TTC549 (cell line): ENCODE data around the gene DAP.
"Not testable (repeated sequence)": the region's sequence is repeated elsewhere in the genome, so short reads cannot be mapped to it uniquely, and the experiment has no call there.

ENCODE experiments used
- FAIRE-seq: peaks from 2 replicates; lab custom pipeline; 2012; peaks lifted over from hg19 to GRCh38; lab: Jason Lieb, UNC

DAP gene

GRCh38 chr5:10734037-10734709, 26.9 kb downstream of the DAP start:
- FAIRE-seq: no peak

- no peak for FAIRE-seq
Observed at GRCh38 chr5:10733426-10733825, 27.6 kb downstream of the DAP start.

DNA sequence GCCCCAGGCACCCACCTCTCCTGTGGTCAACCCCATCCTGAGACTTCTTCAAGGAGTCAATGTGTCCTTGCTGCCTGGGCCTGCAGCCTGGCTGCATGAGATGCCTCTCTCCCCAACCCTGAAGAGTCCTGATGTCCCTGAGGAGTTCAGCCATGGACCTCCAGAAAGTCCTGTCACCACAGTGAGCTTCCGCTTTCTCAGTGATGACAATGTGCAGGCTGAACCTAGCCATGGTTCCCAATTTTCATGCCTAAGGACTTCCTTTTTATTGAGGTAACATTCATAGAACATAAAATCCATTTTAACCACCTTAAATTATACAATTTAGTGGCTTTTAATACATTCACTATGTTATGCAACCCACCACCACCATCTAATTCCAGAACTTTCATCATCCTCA, 29.1 kb downstream of the DAP start:
- FAIRE-seq: no peak

DNA sequence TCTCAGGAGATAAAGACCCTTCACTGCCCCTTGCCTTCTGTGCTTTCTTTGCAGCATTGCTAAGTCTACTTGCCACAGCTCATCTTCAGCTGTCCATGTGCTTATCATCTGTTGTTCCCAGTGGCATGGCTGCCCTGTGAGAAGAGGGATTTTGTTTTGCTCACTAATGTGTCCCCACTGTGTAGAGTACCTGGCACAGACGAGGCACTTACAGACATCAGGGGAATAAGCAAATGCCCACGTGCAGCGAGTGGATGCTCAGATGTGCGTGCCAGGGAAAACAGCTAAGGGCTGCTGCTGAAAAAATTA, 31.0 kb downstream of the DAP start:
- no peak for FAIRE-seq

DNA sequence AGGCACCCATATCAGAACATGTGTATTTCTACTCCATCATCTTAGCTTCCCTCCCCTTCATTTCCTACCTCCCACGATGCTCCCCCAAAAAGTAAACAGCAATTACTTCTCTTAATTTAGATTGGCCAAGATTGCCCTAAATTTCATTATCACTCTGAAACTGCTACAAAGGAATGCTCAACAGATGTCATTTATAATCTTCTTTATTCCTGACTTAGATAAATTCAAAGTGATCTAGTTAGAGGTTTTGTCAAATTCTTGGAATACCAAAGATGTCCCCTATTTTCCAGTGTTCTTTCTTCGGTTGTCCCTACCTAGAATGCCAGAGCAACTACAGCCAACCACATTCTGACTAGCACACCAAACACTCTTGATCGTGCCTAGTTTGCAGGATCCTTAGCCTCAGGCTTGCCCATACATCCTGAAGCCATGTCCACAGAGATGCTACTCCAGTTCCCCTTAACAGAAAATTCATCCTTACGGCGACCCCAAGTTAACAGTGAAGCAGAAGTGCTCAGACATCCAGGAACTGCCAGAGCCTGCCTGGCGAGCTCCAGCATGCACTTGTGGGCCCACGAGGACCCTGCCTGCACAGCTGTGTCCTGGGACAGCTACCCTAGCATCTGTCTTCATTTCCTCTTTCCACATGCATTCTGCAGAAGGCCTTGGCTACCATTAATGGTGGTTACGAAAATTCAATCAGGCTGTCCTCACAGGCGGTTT, 31.6 kb downstream of the DAP start:
- no peak for FAIRE-seq

DNA sequence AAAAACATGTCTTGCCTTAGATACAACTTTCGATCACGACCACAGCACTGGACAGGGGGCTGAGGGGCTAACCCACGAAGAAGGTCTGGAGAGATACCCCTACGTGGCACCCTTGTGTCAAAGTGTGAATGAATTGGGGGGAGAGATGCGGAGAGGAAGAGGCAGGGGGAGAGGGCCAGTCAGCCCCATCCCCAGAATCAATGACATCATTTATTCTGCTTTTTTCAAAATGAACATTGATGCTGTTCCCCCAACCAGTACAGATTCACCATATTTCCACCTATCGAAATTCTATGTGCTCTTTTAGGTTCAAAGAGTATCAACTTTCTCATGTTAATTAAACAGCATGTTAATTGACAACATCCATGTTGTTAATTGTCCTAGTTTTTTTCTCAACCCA, 32.4 kb downstream of the DAP start:
- FAIRE-seq: no peak

DNA sequence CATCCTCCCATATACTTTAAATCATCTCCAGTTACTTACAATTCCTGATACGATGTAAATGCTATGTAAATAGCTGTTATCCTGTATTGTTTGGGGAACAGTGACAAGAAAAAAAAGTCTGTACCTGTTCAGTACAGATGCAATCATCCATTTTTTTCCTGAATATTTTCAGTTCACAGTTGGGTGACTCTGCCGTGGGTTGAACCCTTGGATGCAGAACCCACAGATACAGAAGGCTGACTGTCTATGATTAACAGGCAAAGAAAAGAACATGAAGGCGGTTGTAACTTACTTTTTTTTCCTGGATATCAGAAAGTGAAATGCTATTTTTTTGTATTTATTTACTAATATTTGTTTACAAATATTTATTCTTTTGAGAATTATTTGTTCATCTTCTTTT, 33.2 kb downstream of the DAP start:
- no peak for FAIRE-seq

DNA sequence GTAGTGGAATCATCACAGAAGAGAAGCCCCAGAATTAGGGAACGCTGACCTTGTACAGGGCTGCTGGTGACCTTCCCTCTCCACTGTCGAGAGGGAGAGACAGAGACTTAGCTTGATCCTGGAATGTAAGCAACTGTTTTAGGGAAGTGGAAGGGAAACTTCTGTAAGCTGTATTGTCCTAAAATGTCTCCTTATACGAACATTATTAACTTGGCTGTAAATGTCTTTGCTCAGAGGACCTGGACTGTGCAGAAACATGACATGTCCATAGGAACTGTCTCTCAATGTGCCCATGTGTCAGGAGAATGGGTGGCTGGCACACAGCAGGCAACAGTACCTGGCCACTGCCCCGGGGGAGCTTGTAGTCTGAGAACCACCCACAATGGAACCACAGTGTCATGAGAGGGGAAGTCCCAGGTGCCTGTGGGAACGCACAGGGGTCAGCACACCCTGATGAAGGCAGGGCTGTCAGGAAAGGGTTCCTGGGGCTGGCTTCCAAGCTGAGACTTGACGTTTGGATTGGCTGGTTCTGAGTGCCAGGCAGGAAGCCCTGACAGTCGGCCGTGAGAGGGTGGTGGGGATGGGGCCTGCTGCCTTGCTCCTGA, 34.0 kb downstream of the DAP start:
- FAIRE-seq: no peak

DNA sequence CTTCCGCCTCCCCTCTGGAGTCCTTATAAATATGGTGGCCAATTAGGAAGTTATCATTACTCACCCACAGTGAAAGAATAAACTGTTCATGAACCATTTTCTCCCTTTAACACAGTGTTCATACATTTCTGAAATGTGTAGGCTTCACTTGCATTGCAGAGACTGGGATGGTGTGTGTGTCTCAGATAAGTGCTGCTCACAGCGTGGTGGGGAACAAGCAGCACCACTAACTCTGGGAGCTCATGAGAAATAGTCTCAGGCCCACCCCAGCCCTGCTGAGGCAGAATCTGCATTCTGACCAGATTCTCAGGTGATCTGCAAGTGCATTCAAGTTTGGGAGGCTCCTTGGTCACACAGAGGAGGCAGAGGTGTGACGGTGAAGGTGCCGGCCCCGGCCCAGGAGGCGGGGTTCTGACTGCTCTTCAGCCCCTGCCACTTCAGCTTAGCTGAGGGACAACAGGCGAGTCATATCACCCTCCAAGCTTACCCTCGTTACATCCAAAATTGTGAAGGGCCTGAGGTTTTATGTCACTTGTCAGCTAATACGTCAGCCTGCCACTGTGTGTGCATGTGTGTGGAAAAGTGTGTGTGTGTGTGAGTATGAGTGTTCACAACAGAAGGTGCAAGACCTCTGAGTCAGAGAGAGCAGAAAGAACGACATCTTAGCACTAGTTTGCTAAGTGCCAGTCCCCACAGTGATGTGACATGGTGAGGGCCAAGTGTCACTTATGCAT, 34.7 kb downstream of the DAP start:
- FAIRE-seq: no peak

GRCh38 chr5:10725636-10726035, 35.4 kb downstream of the DAP start:
- FAIRE-seq: no peak

GRCh38 chr5:10724781-10725507, 36.1 kb downstream of the DAP start:
- FAIRE-seq: no peak

DNA sequence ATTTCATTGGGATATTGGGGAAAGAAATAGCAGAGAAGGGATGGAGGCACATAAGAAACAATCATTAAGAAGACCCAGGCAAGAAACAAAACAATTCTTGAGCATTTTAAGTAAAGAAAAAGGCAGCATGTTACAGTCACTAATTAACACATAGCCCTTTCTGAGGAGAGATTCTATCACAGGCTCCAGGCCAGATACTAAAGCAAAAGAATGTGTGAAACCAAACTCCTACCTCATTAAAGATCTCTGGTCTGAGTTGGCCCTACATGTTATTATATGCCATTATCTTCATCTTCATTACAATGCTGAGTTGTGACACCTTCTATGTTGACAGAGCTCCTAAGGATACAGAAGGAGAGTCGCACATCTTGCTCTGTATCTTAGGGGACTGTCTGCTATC, 37.5 kb downstream of the DAP start:
- no peak for FAIRE-seq

DNA sequence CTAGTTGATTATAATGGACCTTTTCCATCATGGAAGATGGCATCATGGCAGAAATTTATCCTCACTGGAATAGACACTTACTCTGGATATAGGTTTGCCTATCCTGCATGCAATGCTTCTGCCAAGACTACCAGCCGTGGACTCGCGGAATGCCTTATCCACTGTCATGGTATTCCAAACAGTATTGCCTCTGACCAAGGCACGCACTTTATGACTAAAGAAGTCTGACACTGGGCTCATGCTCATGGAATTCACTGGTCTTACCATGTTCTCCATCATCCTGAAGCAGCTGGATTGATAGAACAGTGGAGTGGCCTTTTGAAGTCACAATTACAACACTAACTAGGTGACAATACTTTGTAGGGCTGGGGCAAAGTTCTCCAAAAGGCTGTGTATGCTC, 40.3 kb downstream of the DAP start:
- FAIRE-seq: not testable (repeated sequence)

DNA sequence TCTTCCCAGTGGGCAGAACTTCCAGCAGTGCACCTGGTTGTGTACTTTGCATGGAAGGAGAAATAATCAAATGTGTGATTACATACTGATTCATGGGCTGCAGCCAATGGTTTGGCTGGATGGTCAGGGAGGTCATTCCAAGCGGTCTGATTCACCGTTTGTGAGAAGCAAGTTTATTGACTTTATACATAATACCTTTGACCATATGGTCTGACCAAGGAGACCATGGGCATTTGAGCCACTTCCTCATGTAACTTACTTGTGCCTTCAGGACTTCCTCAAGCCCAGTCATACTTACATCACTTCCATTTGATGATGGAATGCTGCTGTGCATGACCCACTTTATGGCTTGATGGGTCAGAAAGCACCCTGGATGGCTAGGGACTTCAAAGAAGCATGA, 41.1 kb downstream of the DAP start:
- no peak for FAIRE-seq

GRCh38 chr5:10718617-10719016, 42.4 kb downstream of the DAP start:
- FAIRE-seq: not testable (repeated sequence)

DNA sequence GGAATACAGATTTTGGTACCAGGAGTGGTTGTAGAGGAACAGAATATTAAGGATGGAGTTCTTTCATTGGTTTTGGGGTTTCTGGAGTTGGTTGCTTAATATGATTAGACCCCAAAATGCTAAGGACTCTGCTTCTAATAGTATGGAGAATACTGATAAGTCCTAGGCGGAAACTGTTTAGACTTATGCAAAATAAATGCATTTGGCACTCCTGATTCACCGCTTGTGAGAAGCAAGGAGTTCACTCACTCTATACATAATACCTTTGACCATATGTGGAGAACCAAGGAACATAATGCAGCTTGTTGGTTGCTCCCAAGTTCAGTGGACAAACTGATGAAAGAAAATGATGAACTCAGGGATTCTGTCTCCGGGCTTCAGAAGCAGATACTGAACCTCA, 44.2 kb downstream of the DAP start:
- not testable (repeated sequence) for FAIRE-seq

- FAIRE-seq: no peak
Observed at GRCh38 chr5:10715605-10716290, 45.3 kb downstream of the DAP start.

GRCh38 chr5:10712574-10713366, 48.3 kb downstream of the DAP start:
- no peak for FAIRE-seq

- no peak for FAIRE-seq
Observed at GRCh38 chr5:10711562-10711961, 49.5 kb downstream of the DAP start.

- FAIRE-seq: no peak
Observed at GRCh38 chr5:10710513-10711128, 50.4 kb downstream of the DAP start.

DNA sequence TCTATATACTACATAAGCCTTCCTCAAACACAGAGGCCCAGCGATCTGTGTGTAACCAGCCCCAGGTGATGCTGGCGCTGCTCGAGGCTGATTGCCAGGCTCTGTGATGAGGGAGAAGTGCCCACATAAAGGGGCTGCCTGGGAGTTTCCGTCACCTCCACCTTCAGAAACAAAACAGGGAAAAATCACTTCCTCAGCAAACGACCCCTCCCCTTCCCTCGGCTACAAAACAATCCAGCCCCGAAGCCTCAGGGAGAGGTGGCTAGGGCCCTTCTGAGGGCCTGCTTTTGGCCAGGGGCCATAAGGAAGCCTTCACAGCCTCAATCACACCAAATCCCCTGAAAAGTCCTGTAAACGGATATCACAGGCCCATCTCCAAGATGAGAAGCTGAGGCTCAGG, 51.1 kb downstream of the DAP start:
- no peak for FAIRE-seq
